Upper lobe of right lung (tissue), 1 donor: ENCODE measurements around the gene AMOTL2. TPM values are rescaled to one million over a fixed set of nuclear protein-coding genes. Genes with fewer than 3 reads are reported as not detected.
A peak's percentile ranks its signal among the peaks of the same experiment; 100 is the strongest.

Experiments used
- ATAC-seq: fragments of 200-7000 bp; cut with Tn5 transposase; one replicate; pipeline ENCODE4 v1.9.1; 2020; ENCODE audit warnings: mild to moderate bottlenecking, moderate library complexity
- DNase-seq: peaks from one replicate; pipeline ENCODE4 v3.0.0-alpha.2; 2020
- H3K27ac ChIP-seq: fragments of 200-600 bp; one replicate; pipeline ENCODE4 v1.8.0; 2022
- H3K27me3 ChIP-seq: fragments of 200-600 bp; one replicate; pipeline ENCODE4 v1.8.0; 2022; ENCODE audit warnings: mild to moderate bottlenecking
- H3K36me3 ChIP-seq: fragments of 200-600 bp; one replicate; pipeline ENCODE4 v1.8.0; 2022
- H3K4me1 ChIP-seq: fragments of 200-600 bp; one replicate; pipeline ENCODE4 v1.8.0; 2022
- H3K4me3 ChIP-seq: fragments of 200-600 bp; one replicate; pipeline ENCODE4 v1.8.0; 2022; ENCODE audit warnings: mild to moderate bottlenecking
- H3K9me3 ChIP-seq: fragments of 200-600 bp; one replicate; pipeline ENCODE4 v1.8.0; 2022
- intact Hi-C: fragments of 100-400 bp; cut with DNase I; formaldehyde crosslinking; loops from one replicate; pipeline ENCODE4 v1.11.0; 2022
- total RNA-seq: library from RNA; stranded (reverse); fragmentation: NEBNext Ultra II Directional; extraction: Animal tissue kit (Norgen Biotek cat#: 25700); gene quantifications from one replicate; pipeline ENCODE4 v1.2.1, GENCODE V29; 2021
- TF ChIP-seq, protein P1 (sequence below): fragments of 200-600 bp; IDR thresholded peaks from one replicate; pipeline ENCODE4 v1.8.0; 2022; ENCODE audit warnings: antibody characterized with exemption
- donor health status: DM: no; HTN: yes; CAD: no; lungs with severe emphysema.

Gene AMOTL2
- total RNA-seq, 1 donor from 2014 or later = 119 TPM

- ATAC-seq = no peak
- peak; percentile 12 for DNase-seq
- intact Hi-C loops = loop anchor here (10.0 kb wide), 1 partner anchor 86 kb away; no protein-coding TSS in a partner anchor
Measured at GRCh38 chr3:134378818-134379217, 4.6 kb upstream of the AMOTL2 start.

GRCh38 chr3:134378384-134378783 is 4.1 kb upstream of the AMOTL2 start:
- no peaks in the 10 kb centered on the region for H3K36me3 ChIP-seq
- H3K4me1 ChIP-seq = peaks cover 22% of the 10 kb centered on the region
- ATAC-seq (peak; percentile 58), DNase-seq (peak; percentile 80)
- H3K27me3 ChIP-seq = no peaks in the 10 kb centered on the region
- H3K4me3 ChIP-seq = no peak overlapping the region
- intact Hi-C loops = loop anchor here (10.0 kb wide), 1 partner anchor 86 kb away; no protein-coding TSS in a partner anchor
- TF ChIP-seq, protein P1, sequence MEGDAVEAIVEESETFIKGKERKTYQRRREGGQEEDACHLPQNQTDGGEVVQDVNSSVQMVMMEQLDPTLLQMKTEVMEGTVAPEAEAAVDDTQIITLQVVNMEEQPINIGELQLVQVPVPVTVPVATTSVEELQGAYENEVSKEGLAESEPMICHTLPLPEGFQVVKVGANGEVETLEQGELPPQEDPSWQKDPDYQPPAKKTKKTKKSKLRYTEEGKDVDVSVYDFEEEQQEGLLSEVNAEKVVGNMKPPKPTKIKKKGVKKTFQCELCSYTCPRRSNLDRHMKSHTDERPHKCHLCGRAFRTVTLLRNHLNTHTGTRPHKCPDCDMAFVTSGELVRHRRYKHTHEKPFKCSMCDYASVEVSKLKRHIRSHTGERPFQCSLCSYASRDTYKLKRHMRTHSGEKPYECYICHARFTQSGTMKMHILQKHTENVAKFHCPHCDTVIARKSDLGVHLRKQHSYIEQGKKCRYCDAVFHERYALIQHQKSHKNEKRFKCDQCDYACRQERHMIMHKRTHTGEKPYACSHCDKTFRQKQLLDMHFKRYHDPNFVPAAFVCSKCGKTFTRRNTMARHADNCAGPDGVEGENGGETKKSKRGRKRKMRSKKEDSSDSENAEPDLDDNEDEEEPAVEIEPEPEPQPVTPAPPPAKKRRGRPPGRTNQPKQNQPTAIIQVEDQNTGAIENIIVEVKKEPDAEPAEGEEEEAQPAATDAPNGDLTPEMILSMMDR = peak; percentile 57
- H3K9me3 ChIP-seq = no peaks in the 10 kb centered on the region
- H3K27ac ChIP-seq = peak overlapping the region; percentile 24

More at GRCh38 chr3:134378818-134379217, 4.6 kb upstream of the AMOTL2 start:
- Histone ChIP-seq H3K36me3 (no peaks in the 10 kb centered on the region), H3K4me1 (peaks cover 22% of the 10 kb centered on the region), H3K27ac (no peak overlapping the region), H3K27me3 (no peaks in the 10 kb centered on the region), H3K4me3 (no peak overlapping the region), H3K9me3 (no peaks in the 10 kb centered on the region)
- TF ChIP-seq, protein P1 = no peak

DNA sequence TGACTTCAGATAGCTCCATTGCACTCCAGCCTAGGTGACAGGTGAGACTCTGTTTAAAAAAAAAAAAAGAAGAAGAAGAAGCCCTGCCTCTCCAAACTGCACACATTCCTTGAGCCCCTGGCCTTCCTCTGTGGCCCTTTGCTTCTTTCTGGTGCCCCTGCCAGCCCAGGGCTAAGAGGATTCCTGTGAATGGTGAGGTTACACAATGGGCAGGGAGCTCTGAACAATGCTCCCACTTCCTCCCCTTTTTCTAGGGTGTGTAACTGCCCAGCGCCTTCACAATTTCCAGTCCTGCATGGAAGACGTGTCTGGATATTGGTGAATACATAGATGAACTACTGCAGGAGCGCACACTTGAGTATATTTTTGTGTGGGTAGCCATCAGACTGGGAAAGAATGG is 3.6 kb upstream of the AMOTL2 start:
- Histone ChIP-seq H3K4me3 (no peak overlapping the region), H3K27me3 (no peaks in the 10 kb centered on the region), H3K27ac (peak overlapping the region; percentile 24), H3K36me3 (no peaks in the 10 kb centered on the region), H3K4me1 (peaks cover 22% of the 10 kb centered on the region), H3K9me3 (no peaks in the 10 kb centered on the region)
- DNase-seq = peak; percentile 47
- no peak for ATAC-seq
- TF ChIP-seq, protein P1 = no peak
- intact Hi-C loops = loop anchor here (10.0 kb wide), 1 partner anchor 87 kb away; no protein-coding TSS in a partner anchor

DNA sequence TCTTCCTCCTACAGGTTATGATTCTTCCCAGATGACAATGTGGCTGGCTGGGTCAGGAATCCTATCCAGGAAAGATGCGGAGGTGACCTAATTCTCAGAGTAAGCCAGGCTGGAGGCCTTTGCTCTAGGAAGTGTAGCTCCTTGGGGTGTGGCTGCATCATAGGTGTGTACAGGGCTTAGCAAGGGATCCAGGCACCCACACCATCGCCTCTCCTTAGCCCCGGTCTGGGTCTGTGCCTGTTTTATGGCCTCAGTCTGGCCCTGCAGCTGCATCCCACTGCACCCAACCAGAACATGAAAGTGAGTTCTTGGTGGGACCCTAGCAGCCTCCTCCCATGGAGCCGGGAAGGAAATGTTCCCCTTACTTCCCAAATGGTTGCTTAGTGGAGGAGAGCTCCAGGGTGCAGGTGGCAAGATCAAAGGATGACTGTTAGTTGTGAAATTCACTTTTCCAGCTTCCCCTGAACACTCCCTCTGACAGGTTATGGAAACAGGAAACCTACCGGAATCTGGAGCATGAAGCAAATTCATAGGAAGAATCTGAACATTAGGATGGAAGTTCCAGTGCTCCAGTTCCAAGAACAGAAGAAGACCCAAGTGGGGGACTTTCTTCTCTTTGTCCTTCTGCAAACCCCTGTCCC is 2.7 kb upstream of the AMOTL2 start:
- no peak overlapping the region for H3K4me3 ChIP-seq
- H3K4me1 ChIP-seq = peaks cover 22% of the 10 kb centered on the region
- DNase-seq (peak; percentile 54), ATAC-seq (no peak)
- H3K27ac ChIP-seq = no peak overlapping the region
- intact Hi-C loops = loop anchor here (10.0 kb wide), 1 partner anchor 88 kb away; no protein-coding TSS in a partner anchor
- H3K9me3 ChIP-seq = no peaks in the 10 kb centered on the region
- no peaks in the 10 kb centered on the region for H3K27me3 ChIP-seq
- TF ChIP-seq, protein P1 = no peak
- no peaks in the 10 kb centered on the region for H3K36me3 ChIP-seq

GRCh38 chr3:134376385-134376765 is 2.1 kb upstream of the AMOTL2 start:
- peak; percentile 48 for DNase-seq
- Histone ChIP-seq H3K27ac (no peak overlapping the region), H3K36me3 (no peaks in the 10 kb centered on the region), H3K9me3 (no peaks in the 10 kb centered on the region), H3K4me3 (no peak overlapping the region), H3K4me1 (peaks cover 23% of the 10 kb centered on the region), H3K27me3 (no peaks in the 10 kb centered on the region)
- no peak for ATAC-seq
- TF ChIP-seq, protein P1 = no peak
- intact Hi-C loops = loop anchor here (10.0 kb wide), 1 partner anchor 88 kb away; no protein-coding TSS in a partner anchor
